HG03139 (cell line): ENCODE data around the gene IL11.
"Not testable (repeated sequence)": the region's sequence is repeated elsewhere in the genome, so short reads cannot be mapped to it uniquely, and the experiment has no call there.

Source experiments
- ATAC-seq: cut with Tn5 transposase; IDR thresholded peaks from one replicate; pipeline ENCODE4 v1.9.1; 2021; ENCODE audit not compliant: unreplicated experiment

The IL11 gene

GRCh38 chr19:55370305-55370988, at the start of gene IL11:
Gene IL11, minus strand, starts transcription at chr19:55370463. Its CDS starts 153 bp downstream, at chr19:55370310.
- no peak for ATAC-seq

GRCh38 chr19:55419624-55420236, 49.5 kb upstream of the IL11 start:
- no peak for ATAC-seq

GRCh38 chr19:55419103-55419502, 48.8 kb upstream of the IL11 start:
- no peak for ATAC-seq

GRCh38 chr19:55418185-55418584, 47.9 kb upstream of the IL11 start:
- no peak for ATAC-seq

DNA sequence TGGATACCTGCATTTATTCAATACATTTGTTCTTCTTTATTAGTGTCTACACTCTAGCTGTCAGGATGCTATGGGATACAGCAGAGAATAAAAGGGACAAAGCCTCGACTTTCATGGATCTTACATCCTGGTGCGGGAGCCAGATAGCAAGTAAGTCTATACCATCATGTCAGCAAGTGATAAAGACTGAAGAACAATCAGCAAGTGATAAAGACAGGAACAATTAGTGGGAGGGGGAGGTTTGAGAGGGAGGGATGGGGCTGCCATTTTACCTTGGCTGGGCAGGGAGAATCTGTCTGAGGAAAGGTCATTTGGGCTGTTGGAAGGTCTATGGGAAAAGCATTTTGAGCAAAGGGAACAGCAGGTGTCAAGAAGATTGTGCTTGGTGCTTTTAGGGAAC, 39.9 kb upstream of the IL11 start:
- no peak for ATAC-seq

DNA sequence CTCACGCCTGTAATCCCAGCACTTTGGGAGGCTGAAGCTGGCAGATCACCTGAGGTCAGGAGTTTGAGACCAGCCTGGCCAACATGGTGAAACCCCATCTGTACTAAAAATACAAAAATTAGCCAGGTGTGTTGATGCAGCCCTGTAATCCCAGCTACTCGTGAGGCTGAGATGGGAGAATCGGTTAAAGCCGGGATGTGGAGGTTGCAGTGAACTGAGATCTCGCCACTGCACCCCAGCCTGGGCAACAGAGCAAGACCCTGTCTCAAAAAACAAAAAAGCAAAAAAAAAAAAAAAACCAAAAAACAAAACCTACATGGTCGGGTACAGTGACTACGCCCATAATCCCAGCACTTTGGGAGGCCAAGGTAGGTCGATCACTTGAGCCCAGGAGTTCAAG, 38.9 kb upstream of the IL11 start:
- not testable (repeated sequence) for ATAC-seq

DNA sequence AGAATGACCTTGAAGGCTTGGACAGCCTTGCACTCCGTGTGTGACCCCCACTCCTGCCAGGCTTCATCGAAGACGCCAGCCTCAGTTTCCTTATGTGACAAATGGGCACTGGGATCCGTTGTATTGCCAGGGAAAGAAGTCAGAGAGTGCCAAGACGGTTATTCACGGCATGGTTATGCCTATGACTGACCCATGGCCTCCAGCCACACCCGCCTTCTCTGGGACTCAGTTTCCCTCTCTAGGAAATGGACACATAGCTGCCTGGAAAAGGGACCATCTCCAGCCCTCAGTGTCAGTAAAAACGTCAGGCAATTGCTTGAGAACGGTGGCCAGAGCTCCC, 38.2 kb upstream of the IL11 start:
- no peak for ATAC-seq

GRCh38 chr19:55407800-55408532, 37.7 kb upstream of the IL11 start:
- ATAC-seq, result peak; percentile 69

- ATAC-seq, result not testable (repeated sequence)
Observed at GRCh38 chr19:55407550-55407799, 37.2 kb upstream of the IL11 start, which contains the start of gene UBE2S. Gene UBE2S, minus strand, starts transcription at chr19:55407788. Its CDS starts 199 bp downstream, at chr19:55407589.

DNA sequence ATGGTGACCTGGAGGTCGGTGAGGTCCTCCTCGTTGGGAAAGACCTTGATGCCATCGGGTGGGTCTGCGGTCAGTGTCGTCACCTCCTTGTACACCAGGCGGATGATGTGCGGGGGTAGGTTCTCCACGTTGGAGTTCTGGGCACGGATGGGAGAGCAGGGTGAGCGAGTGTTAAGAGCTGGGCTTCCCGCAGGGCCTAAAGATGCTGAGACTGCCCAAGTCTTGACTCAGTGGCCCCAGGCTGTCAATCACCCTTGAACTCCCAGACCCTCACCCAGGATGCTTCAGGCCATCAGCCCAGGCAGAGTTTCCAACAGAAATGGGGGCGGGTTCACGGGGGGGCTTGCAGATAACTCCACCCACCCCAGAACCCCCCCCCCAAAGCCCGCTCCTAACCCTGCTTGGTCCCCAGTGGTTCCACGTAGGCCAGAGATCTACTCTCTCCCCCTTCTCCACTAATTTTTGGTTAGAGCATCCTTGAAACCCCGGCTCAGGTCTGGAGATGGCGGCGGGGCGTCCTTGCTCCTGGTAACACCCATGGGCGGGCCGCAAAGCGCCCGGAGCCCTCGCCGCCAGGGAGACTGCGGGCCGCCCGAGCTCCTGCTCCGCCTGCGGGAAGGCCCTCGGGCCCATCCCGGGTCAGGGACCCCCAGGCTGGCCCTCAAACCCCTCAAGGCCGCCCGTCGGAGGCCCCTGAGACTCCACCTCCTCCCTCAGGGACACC, 36.7 kb upstream of the IL11 start:
- ATAC-seq, result no peak

DNA sequence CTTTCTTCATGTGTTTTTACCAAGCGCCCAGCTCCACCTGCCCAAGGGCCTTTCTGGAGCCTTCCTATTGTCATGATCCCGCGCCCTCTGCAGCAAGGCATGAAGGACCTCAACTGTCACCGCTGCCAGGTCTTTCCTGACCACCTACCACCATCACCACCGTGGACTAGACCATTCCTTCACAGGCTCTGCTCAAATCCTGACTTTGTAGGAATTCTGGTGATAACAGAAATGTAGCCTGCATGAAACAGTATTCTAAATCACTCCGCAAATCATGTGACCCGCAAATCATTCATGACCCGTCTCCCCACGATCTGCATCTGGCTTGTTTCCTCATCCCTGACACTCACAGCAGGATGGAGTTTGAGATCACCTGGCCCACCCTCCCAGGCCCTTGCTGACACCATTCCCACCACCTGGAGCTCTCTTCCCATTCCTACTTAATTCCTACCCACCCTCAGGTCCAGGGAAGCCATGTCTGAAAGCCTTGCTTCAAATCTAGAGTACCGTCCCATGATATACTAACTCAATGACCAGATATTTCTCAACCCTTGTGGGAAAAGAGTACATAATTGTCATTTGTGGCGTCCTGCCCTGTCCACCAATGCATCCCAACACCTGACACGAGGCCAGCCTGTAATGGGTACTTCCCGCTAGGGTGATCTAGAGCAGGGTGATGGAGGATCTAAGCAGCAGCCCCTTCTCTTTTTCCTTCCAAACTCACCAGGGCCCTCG, 36.0 kb upstream of the IL11 start:
- no peak for ATAC-seq

DNA sequence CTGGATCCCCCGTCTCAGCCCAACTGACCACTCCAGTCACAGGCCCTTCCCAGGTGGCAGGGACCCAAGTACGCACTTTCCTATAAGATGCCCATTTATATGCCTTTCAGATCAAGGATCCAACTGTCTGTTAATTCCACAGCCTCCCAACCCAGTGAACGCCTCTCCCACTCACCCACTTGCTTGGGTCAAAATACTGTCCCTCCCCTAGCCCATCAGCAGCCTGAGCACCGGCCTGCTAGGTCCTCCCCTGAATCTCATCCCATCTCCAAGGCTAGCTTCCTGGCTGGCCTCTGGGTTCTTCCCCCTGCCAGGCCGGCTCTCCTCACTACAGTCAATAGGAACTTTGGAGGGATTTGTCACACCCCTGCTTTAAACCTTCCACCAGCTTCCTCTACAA, 35.4 kb upstream of the IL11 start:
- no peak for ATAC-seq

- ATAC-seq, result no peak
Observed at GRCh38 chr19:55402509-55402908, 32.2 kb upstream of the IL11 start.

GRCh38 chr19:55401390-55401789, 31.1 kb upstream of the IL11 start:
- ATAC-seq, result not testable (repeated sequence)

GRCh38 chr19:55400281-55401087, 30.2 kb upstream of the IL11 start:
- no peak for ATAC-seq

DNA sequence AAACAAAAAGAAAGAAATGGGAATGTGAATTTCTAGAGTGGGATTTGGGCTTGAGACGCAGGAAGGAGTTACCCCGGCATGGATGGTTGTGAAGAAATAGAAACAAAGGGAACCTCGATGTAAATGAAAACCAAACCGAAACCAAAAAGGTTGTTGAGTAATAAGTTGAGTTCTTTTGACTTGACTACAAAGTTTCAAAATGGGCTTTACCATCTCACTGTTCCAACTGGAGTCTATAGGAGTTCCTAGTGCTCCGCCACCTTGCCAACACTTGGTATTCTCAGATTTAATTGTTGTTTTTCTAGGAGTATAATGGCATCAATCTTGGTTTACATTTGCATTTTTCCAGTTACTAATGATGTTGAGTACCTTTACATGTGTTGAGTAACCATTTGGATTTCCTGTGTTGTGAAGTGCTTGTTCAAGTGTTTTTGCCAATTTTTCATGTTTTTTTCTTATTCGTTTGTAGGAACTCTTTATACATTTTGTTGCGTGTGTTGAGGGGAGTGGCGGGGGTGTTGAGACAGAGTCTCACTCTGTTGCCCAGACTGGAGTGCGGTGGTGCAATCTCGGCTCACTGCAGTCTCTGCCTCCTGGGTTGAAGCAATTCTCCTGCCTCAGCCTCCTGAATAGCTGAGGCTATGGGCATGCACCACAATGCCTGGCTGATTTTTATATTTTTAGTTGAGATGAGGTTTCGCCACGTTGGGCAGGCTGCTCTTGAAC, 28.1 kb upstream of the IL11 start:
- no peak for ATAC-seq

GRCh38 chr19:55392820-55393761, 22.8 kb upstream of the IL11 start:
- no peak for ATAC-seq
